Breast epithelium (tissue), 4 donors: ENCODE data around the gene TNN. TPM values are rescaled to one million over a fixed set of nuclear protein-coding genes. Genes with fewer than 3 reads are reported as not detected.
"Not testable (repeated sequence)": the region's sequence is repeated elsewhere in the genome, so short reads cannot be mapped to it uniquely, and the experiment has no call there.

Experiments used
- DNase-seq, 2 donors: peaks; one replicate each; pipeline ENCODE4 v3.0.0-alpha.2; 2019; ENCODE audit warnings: low spot score in 2 of 2
- H3K27ac ChIP-seq, 2 donors: fragments of 200-600 bp; sonication (generic) in 1 of 2; one replicate each; pipeline ENCODE4 v1.5.1; 2016 to 2019; ENCODE audit warnings: mild to moderate bottlenecking in 1 of 2
- H3K27me3 ChIP-seq, 2 donors: fragments of 200-600 bp; sonication (generic) in 1 of 2; one replicate each; pipeline versions ENCODE4 v1.5.1 to v1.6.0; 2017 to 2019; ENCODE audit warnings: control low read depth in 1 of 2, mild to moderate bottlenecking in 1 of 2
- H3K36me3 ChIP-seq: fragments of 200-600 bp; one replicate; pipeline ENCODE4 v1.5.1; 2019
- H3K4me1 ChIP-seq, 2 donors: fragments of 200-600 bp; sonication (generic); one replicate each; pipeline ENCODE4 v1.5.1; 2016 to 2019; ENCODE audit warnings: control low read depth in 1 of 2
- H3K4me3 ChIP-seq, 3 donors: fragments of 200-600 bp; sonication (generic); 1 replicate in 2 of 3; 2 replicates in 1 of 3; pipeline ENCODE4 v1.5.1; 2016 to 2019; ENCODE audit warnings: mild to moderate bottlenecking in 3 of 3, moderate library complexity in 2 of 3
- H3K9me3 ChIP-seq, 2 donors: fragments of 200-600 bp; sonication (generic) in 1 of 2; one replicate each; pipeline ENCODE4 v1.5.1; 2016 to 2019; ENCODE audit warnings: control low read depth in 1 of 2
- CTCF ChIP-seq, 3 donors: fragments of 450-650 bp; IDR thresholded peaks; one replicate each; pipeline ENCODE4 v1.5.1; 2016 to 2017; ENCODE audit warnings: antibody characterized with exemption in 3 of 3, mild to moderate bottlenecking in 3 of 3, moderate library complexity in 3 of 3
- POLR2A ChIP-seq: fragments of 450-650 bp; IDR thresholded peaks from one replicate; pipeline ENCODE4 v1.6.1; 2016; ENCODE audit warnings: antibody characterized with exemption, mild to moderate bottlenecking, moderate library complexity
- POLR2AphosphoS5 ChIP-seq, 3 donors: sonication (generic); formaldehyde crosslinking; IDR thresholded peaks; one replicate each; pipeline ENCODE4 v1.6.1; 2017; ENCODE audit warnings: antibody characterized with exemption in 3 of 3
- intact Hi-C: fragments of 100-400 bp; cut with DNase I; formaldehyde crosslinking; loops from one replicate; pipeline ENCODE4 v1.15.1; 2023; ENCODE audit warnings: low total_unique reads
- total RNA-seq, 3 donors: library from RNA; depleted of rRNA; stranded (reverse); fragments of >200 nt; gene quantifications; one replicate each; pipeline ENCODE4 v1.1.0, GENCODE V29; 2016

Gene TNN
- total RNA-seq, 3 donors from 2014 or later: 1.3 to 2.6 (median 1.9) TPM

GRCh38 chr1:175040324-175040879 is 27.2 kb upstream of the TNN start:
- DNase-seq: no peak
- no peaks in the 10 kb centered on the region for H3K4me1 ChIP-seq
- no peaks in the 10 kb centered on the region for H3K27me3 ChIP-seq
- H3K9me3 ChIP-seq: no peaks in the 10 kb centered on the region
- no peak overlapping the region for H3K27ac ChIP-seq
- intact Hi-C loops: no loop called here
- no peak overlapping the region for H3K4me3 ChIP-seq
- no peaks in the 10 kb centered on the region for H3K36me3 ChIP-seq
- no peak for TF ChIP-seq POLR2A
- no peak for TF ChIP-seq CTCF (IDR thresholded peaks at IDR 0.05)
- no peak for TF ChIP-seq POLR2AphosphoS5 (IDR thresholded peaks at IDR 0.05)

GRCh38 chr1:175042650-175043049 is 25.0 kb upstream of the TNN start:
- Histone ChIP-seq H3K36me3 (no peaks in the 10 kb centered on the region), H3K27me3 (no peaks in the 10 kb centered on the region), H3K27ac (no peak overlapping the region), H3K9me3 (no peaks in the 10 kb centered on the region), H3K4me3 (no peak overlapping the region), H3K4me1 (no peaks in the 10 kb centered on the region)
- no peak for DNase-seq
- intact Hi-C loops: no loop called here
- no peak for TF ChIP-seq POLR2AphosphoS5 (IDR thresholded peaks at IDR 0.05)
- TF ChIP-seq CTCF (IDR thresholded peaks at IDR 0.05): no peak
- no peak for TF ChIP-seq POLR2A

GRCh38 chr1:175043824-175044223 is 23.8 kb upstream of the TNN start:
- H3K4me1 ChIP-seq: no peaks in the 10 kb centered on the region
- TF ChIP-seq POLR2A: no peak
- TF ChIP-seq CTCF (IDR thresholded peaks at IDR 0.05): no peak
- no peak for TF ChIP-seq POLR2AphosphoS5 (IDR thresholded peaks at IDR 0.05)
- H3K36me3 ChIP-seq: no peaks in the 10 kb centered on the region
- intact Hi-C loops: no loop called here
- no peaks in the 10 kb centered on the region for H3K9me3 ChIP-seq
- DNase-seq: no peak
- H3K4me3 ChIP-seq: no peak overlapping the region
- no peaks in the 10 kb centered on the region for H3K27me3 ChIP-seq
- no peak overlapping the region for H3K27ac ChIP-seq

GRCh38 chr1:175044591-175044990 is 23.0 kb upstream of the TNN start:
- H3K36me3 ChIP-seq, H3K27me3 ChIP-seq, H3K9me3 ChIP-seq, DNase-seq, intact Hi-C loops, H3K4me3 ChIP-seq, H3K27ac ChIP-seq, H3K4me1 ChIP-seq: not testable (repeated sequence)

- intact Hi-C loops: no loop called here
- no peak overlapping the region for H3K4me3 ChIP-seq
- no peaks in the 10 kb centered on the region for H3K4me1 ChIP-seq
- H3K27ac ChIP-seq: no peak overlapping the region
- H3K36me3 ChIP-seq: no peaks in the 10 kb centered on the region
- TF ChIP-seq POLR2A (no peak), POLR2AphosphoS5 (IDR thresholded peaks at IDR 0.05) (no peak), CTCF (IDR thresholded peaks at IDR 0.05) (no peak)
- H3K27me3 ChIP-seq: no peaks in the 10 kb centered on the region
- no peaks in the 10 kb centered on the region for H3K9me3 ChIP-seq
- no peak for DNase-seq
These were observed 22.5 kb upstream of the TNN start for GRCh38 chr1:175045097-175045496.

- no peak for TF ChIP-seq POLR2AphosphoS5 (IDR thresholded peaks at IDR 0.05)
- Histone ChIP-seq H3K4me1 (no peaks in the 10 kb centered on the region), H3K4me3 (no peak overlapping the region), H3K36me3 (no peaks in the 10 kb centered on the region), H3K27ac (no peak overlapping the region), H3K27me3 (no peaks in the 10 kb centered on the region), H3K9me3 (no peaks in the 10 kb centered on the region)
- DNase-seq: no peak
- intact Hi-C loops: no loop called here
These were observed 22.1 kb upstream of the TNN start for GRCh38 chr1:175045519-175045918.
